ENCODE measurements around the gene SFXN1. TPM values are rescaled to one million over a fixed set of nuclear protein-coding genes. Genes with fewer than 3 reads are reported as not detected.

SFXN1 gene
- total RNA-seq, 2 experiments from 2014 or later, result 476 to 491 TPM

DNA sequence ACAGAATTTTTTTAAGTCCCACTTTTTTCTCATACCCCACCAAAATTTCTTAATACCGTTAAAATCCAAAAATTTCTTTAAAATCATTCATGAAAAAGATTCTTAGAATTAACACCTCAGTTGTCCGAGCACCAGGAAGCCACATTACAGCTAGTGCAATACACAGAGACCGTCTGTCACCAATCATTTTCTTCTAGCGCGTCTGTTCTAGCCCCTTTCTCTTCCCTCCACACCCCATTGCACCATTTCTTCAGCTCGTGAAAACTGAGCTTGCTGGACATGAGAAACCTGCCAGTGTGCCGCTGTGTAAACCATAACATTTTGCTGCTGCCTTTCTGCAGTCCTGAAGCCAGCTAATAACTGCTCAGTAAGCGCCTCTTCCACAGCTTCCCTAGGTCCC is 5.0 kb downstream of the SFXN1 start:
- Mint-ChIP-seq H3K27ac (peak overlapping the region; percentile 85), H3K4me3 (peak overlapping the region; percentile 88), H3K4me1 (ENCODE audit: low read depth) (peaks cover 71% of the 10 kb centered on the region), H3K9me3 (no peaks in the 10 kb centered on the region), H3K36me3 (ENCODE audit: low read depth) (peaks cover 85% of the 10 kb centered on the region), H3K27me3 (no peaks in the 10 kb centered on the region)
- CTCF ChIA-PET, result interaction anchor here (1.5 to 2.3 kb wide), 2 partner anchors 18 to 51 kb away, joined by 4 to 7 read pairs; no protein-coding TSS in a partner anchor
- DNase-seq (peak; percentile 26), ATAC-seq (no peak)
- POLR2A ChIA-PET, result interaction anchor here (0.8 to 1.8 kb wide), 4 partner anchors 11 to 43 kb away, joined by 3 to 21 read pairs (median 4); no protein-coding TSS in a partner anchor
- TF ChIP-seq, protein P1, sequence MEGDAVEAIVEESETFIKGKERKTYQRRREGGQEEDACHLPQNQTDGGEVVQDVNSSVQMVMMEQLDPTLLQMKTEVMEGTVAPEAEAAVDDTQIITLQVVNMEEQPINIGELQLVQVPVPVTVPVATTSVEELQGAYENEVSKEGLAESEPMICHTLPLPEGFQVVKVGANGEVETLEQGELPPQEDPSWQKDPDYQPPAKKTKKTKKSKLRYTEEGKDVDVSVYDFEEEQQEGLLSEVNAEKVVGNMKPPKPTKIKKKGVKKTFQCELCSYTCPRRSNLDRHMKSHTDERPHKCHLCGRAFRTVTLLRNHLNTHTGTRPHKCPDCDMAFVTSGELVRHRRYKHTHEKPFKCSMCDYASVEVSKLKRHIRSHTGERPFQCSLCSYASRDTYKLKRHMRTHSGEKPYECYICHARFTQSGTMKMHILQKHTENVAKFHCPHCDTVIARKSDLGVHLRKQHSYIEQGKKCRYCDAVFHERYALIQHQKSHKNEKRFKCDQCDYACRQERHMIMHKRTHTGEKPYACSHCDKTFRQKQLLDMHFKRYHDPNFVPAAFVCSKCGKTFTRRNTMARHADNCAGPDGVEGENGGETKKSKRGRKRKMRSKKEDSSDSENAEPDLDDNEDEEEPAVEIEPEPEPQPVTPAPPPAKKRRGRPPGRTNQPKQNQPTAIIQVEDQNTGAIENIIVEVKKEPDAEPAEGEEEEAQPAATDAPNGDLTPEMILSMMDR (IDR thresholded peaks at IDR 0.05), result no peak
- intact Hi-C loops (cut with micrococcal nuclease), result no loop called here

DNA sequence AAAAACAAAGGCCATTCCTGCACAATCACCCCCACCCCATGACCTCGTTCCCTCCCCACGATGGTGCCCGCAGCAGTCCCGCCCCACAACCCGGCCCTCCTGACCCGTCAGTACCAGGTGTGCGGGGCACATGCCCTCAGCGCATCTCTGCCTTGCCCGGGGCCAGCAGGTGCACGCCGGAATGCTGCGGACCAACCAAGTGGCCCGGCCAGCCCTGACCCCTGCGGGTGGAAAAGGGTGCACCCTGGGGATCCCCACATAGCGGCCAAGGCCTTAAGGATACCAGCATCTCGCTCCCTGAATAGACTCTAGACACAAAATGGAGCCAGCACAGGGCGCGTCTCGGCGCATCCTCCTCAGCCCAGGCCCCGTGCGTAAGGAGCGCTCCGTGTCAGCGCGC is 6.0 kb downstream of the SFXN1 start:
- CTCF ChIA-PET, result interaction anchor here (0.6 to 2.3 kb wide), 3 partner anchors 16 to 50 kb away, joined by 3 to 7 read pairs (median 5); no protein-coding TSS in a partner anchor
- H3K4me3 Mint-ChIP-seq, result no peak overlapping the region
- TF ChIP-seq, protein P1 (IDR thresholded peaks at IDR 0.05), result no peak
- intact Hi-C loops (cut with micrococcal nuclease), result no loop called here
- peak overlapping the region; percentile 85 for H3K27ac Mint-ChIP-seq
- H3K9me3 Mint-ChIP-seq, result no peaks in the 10 kb centered on the region
- POLR2A ChIA-PET, result interaction anchor here (1.4 kb wide), 1 partner anchor 33 kb away, joined by 21 read pairs; no protein-coding TSS in a partner anchor
- H3K36me3 Mint-ChIP-seq (ENCODE audit: low read depth), result peaks cover 89% of the 10 kb centered on the region
- peaks cover 81% of the 10 kb centered on the region for H3K4me1 Mint-ChIP-seq (ENCODE audit: low read depth)
- no peak for ATAC-seq
- no peaks in the 10 kb centered on the region for H3K27me3 Mint-ChIP-seq
- DNase-seq, result no peak

DNA sequence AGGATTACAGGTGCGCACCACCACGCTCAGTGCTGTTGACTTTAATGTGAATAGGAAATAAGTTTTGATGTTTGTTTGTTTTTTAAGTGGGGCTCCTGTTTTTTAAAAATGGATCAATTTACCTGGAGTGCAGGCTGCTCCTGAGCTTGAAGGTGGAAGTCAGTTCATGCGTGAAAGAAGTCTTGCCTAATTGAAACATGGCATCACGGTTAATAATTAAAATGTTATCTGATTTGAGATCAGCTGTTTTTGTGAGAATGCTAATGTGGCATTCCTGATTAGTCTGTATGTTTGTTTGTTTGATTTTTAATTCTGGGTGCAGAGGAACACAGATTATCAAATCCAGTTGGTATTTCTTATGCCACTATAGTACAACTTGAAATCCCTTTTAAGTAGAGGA is 6.5 kb downstream of the SFXN1 start:
- H3K27ac Mint-ChIP-seq, result peak overlapping the region; percentile 85
- TF ChIP-seq, protein P1 (IDR thresholded peaks at IDR 0.05), result no peak
- peaks cover 86% of the 10 kb centered on the region for H3K4me1 Mint-ChIP-seq (ENCODE audit: low read depth)
- intact Hi-C loops (cut with micrococcal nuclease), result no loop called here
- peaks cover 89% of the 10 kb centered on the region for H3K36me3 Mint-ChIP-seq (ENCODE audit: low read depth)
- no peaks in the 10 kb centered on the region for H3K9me3 Mint-ChIP-seq
- H3K4me3 Mint-ChIP-seq, result peak overlapping the region; percentile 3
- ATAC-seq, result no peak
- H3K27me3 Mint-ChIP-seq, result no peaks in the 10 kb centered on the region
- no peak for DNase-seq
- POLR2A ChIA-PET, result interaction anchor here (1.2 kb wide), 1 partner anchor 42 kb away, joined by 4 read pairs; no protein-coding TSS in a partner anchor
- CTCF ChIA-PET, result interaction anchor here (0.6 to 1.6 kb wide), 2 partner anchors 16 to 20 kb away, joined by 3 to 5 read pairs; no protein-coding TSS in a partner anchor

DNA sequence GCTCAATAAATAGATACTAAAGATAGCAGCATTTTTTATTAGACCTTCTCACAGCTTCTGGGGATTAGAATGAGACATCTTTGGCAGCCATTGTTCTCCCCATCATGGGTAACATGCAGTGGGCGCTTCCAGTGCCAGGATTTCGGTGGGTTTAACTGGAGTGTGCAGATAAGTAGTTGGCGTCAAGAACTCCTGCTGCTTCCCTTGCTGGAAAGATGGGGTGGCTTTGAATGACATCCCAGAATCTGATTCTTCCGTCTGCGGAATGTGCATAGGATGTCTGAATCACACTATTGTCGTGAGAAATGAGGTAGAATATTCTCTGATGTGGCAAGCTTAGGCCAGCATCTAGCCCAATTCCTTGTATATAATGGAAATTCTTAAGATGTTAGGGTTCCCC is 7.3 kb downstream of the SFXN1 start:
- no peaks in the 10 kb centered on the region for H3K27me3 Mint-ChIP-seq
- H3K4me1 Mint-ChIP-seq (ENCODE audit: low read depth), result peaks cover 90% of the 10 kb centered on the region
- peaks cover 88% of the 10 kb centered on the region for H3K36me3 Mint-ChIP-seq (ENCODE audit: low read depth)
- H3K27ac Mint-ChIP-seq, result peak overlapping the region; percentile 50
- H3K9me3 Mint-ChIP-seq, result no peaks in the 10 kb centered on the region
- ATAC-seq, result no peak
- ChIA-PET POLR2A (interaction anchor here (0.6 to 1.8 kb wide), 4 partner anchors 15 to 41 kb away, joined by 3 to 6 read pairs (median 4); no protein-coding TSS in a partner anchor), CTCF (interaction anchor here (1.6 kb wide), 2 partner anchors 21 to 48 kb away, joined by 4 to 5 read pairs; no protein-coding TSS in a partner anchor)
- H3K4me3 Mint-ChIP-seq, result peak overlapping the region; percentile 26
- TF ChIP-seq, protein P1 (IDR thresholded peaks at IDR 0.05), result no peak
- intact Hi-C loops (cut with micrococcal nuclease), result no loop called here
- DNase-seq, result no peak

DNA sequence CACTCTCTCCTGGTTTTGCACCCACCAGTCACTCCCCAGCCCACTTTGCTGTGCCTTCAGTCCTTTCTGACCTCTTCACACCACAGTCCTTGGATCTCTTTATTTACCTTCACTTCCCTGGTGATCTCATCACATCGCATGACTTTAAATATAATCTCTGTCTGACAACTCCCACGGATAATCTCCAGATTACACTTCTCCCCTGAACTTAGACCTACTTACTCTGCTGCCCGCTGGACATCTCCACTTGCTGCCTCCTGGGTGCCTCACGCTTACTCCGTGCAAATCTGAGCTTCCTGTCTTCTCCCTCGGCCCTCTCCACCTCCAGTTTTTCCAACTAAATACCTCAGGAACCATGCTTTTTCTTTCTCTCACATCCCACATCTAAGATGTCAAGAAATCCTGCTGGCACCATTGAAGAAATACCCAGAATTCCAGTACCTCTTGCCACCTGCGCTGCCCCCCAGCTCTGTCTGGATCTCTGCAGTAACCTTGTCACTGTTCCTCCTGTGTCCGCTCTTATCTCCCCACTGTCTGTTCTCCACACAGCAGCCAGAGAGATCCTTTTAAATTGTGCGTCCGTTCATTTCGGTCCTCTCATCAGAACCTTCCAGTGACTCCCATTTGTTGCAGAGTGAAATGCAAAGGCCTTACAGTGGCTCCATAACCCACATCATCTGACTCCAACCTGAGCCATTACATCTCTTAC is 9.3 kb downstream of the SFXN1 start:
- Mint-ChIP-seq H3K9me3 (no peaks in the 10 kb centered on the region), H3K36me3 (ENCODE audit: low read depth) (peaks cover 79% of the 10 kb centered on the region), H3K4me1 (ENCODE audit: low read depth) (peaks cover 81% of the 10 kb centered on the region), H3K27me3 (no peaks in the 10 kb centered on the region), H3K27ac (peak overlapping the region; percentile 75), H3K4me3 (peak overlapping the region; percentile 9)
- TF ChIP-seq, protein P1 (IDR thresholded peaks at IDR 0.05), result no peak
- intact Hi-C loops (cut with micrococcal nuclease), result no loop called here
- ChIA-PET CTCF (interaction anchor here (0.8 to 1.7 kb wide), 2 partner anchors 46 kb away, joined by 3 to 6 read pairs; no protein-coding TSS in a partner anchor), POLR2A (interaction anchor here (0.6 to 1.8 kb wide), 6 partner anchors 9 to 266 kb away, joined by 3 to 6 read pairs (median 3); no protein-coding TSS in a partner anchor)
- ATAC-seq (no peak), DNase-seq (no peak)

All from activated CD8-positive, alpha-beta T cell treated with anti-CD3 and anti-CD28 coated beads for 36 hours (primary cell).